BLaER1 treated with 17β-estradiol and CSF1 and Interleukin-3, amounts not matched to agents 10 nM and 100 nM (cell line): ENCODE measurements around the gene MEX3D.

Experiments used
- H3K27ac ChIP-seq, 11 experiments: shearing (Covaris generic); formaldehyde crosslinking; 2 replicates each; pipeline ENCODE4 v1.8.1; 2022
- H3K27me3 ChIP-seq, 11 experiments: shearing (Covaris generic); formaldehyde crosslinking; 2 replicates each; pipeline ENCODE4 v1.8.1; 2022
- H3K36me3 ChIP-seq, 11 experiments: shearing (Covaris generic); formaldehyde crosslinking; 2 replicates each; pipeline ENCODE4 v1.8.1; 2022
- H3K4me1 ChIP-seq, 10 experiments: shearing (Covaris generic); formaldehyde crosslinking; 2 replicates each; pipeline ENCODE4 v1.8.1; 2022
- H3K4me2 ChIP-seq, 11 experiments: shearing (Covaris generic); formaldehyde crosslinking; 2 replicates each; pipeline ENCODE4 v1.8.1; 2022
- H3K4me3 ChIP-seq, 10 experiments: shearing (Covaris generic); formaldehyde crosslinking; 2 replicates each; pipeline ENCODE4 v1.8.1; 2022
- H3K9ac ChIP-seq, 11 experiments: shearing (Covaris generic); formaldehyde crosslinking; 2 replicates each; pipeline ENCODE4 v1.8.1; 2022
- H3K9me3 ChIP-seq, 11 experiments: shearing (Covaris generic); formaldehyde crosslinking; replicated peaks in 1 of 11; 2 replicates each; pipeline ENCODE4 v1.8.1; 2022
- H4K20me1 ChIP-seq, 11 experiments: shearing (Covaris generic); formaldehyde crosslinking; 2 replicates each; pipeline ENCODE4 v1.8.1; 2022
- Cebpa-rat ChIP-seq, 11 experiments: shearing (Covaris generic); IDR thresholded peaks; 2 replicates each; pipeline ENCODE4 v1.8.1; 2022

MEX3D gene

DNA sequence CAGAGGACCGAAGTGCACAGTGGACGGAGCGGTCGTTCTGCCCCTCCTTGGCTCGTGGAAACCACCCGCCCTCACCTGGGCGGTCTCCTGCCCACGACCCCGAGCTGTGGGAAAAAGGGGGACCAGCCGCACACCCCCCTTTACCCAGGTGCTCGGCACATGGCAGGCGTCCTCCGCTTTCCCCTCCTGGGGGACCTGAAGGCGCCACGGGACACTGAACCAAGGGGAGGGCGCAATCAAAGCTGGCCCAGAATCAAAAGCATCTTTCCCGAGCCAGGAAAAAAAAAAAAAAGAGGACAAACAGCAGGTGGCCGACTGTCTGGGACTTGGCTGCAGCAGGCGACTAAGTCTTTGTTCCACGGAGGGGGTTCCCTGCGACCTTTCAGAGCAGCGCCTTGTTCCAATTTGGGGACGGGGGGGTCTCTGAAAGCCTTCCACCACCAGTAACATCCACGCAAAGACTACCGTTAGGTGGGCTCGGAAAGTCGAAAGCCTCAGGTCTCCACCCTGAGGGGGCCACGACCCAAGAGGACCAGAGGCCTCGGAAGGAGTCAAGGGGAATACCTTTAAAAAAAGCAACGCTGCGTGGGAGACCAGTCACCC is 23.4 kb upstream of the MEX3D start:
- H3K27me3 ChIP-seq = no peaks in the 10 kb centered on the region
- peaks cover 18 to 37% (median 27%) of the 10 kb centered on the region in 10 experiments for H3K4me1 ChIP-seq

DNA sequence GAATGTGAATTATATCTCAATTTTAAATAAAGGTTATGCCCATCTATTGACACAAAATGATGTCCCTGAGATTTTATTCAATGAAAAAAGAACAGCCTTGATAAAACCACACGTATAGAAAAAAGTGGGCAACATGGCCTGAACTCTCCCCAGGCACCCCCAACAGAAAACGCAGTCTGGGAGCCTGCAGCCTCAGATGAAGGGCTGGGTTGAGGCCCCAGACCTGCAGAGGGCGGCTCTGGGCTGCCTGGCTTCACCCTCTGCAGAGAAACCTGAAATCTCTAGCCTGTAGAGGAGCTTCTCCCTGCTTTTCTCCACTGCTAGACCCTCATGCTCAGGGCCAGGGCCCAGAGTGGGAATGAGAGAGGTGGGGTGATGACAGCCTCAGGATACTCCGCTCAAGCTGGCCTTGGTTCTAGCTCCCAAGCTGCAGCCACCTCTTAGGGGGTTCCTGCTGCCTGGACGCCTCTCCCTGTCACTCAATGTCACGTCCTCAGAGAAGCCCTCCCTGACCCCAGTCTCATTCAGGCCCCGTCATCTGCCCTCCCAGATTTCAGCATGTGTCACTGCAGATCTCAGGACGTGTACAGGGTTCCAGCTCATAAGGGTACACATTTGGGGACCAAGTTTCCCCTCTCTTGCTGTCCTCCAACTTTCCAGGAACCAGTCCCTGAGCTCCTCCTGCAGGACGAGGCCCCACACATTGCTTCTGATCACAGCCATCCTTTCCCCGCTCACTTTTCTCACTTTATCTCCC is 22.7 kb upstream of the MEX3D start:
- Histone ChIP-seq H3K27ac (peak overlapping the region; percentile 96 to 100 (median 99)), H3K27me3 (no peaks in the 10 kb centered on the region), H3K4me2 (peak overlapping the region; percentile 85 to 100 (median 94)), H3K9me3 (no peaks in the 10 kb centered on the region), H3K9ac (peak overlapping the region; percentile 96 to 100 (median 99)), H3K4me3 (peak overlapping the region; percentile 81 to 99 (median 94)), H3K36me3 (peaks cover 19 to 67% (median 45%) of the 10 kb centered on the region in 11 experiments), H4K20me1 (peaks cover 26 to 62% (median 53%) of the 10 kb centered on the region in 11 experiments; a peak in 20 of 22 replicates), H3K4me1 (peaks cover 18 to 37% (median 27%) of the 10 kb centered on the region in 10 experiments)
- TF ChIP-seq Cebpa-rat (IDR thresholded peaks at IDR 0.05) = no peak

More for the DNA sequence above, 23.4 kb upstream of the MEX3D start:
- Histone ChIP-seq H3K9me3 (no peaks in the 10 kb centered on the region), H3K36me3 (peaks cover 19 to 67% (median 45%) of the 10 kb centered on the region in 11 experiments), H3K27ac (peak overlapping the region; percentile 96 to 100 (median 99)), H3K9ac (peak overlapping the region; percentile 96 to 100 (median 99)), H4K20me1 (peaks cover 26 to 62% (median 45%) of the 10 kb centered on the region in 11 experiments; a peak in 20 of 22 replicates), H3K4me3 (peak overlapping the region; percentile 81 to 99 (median 94)), H3K4me2 (peak overlapping the region; percentile 85 to 100 (median 94))
- no peak for TF ChIP-seq Cebpa-rat (IDR thresholded peaks at IDR 0.05)

GRCh38 chr19:1587872-1588271 is 19.7 kb upstream of the MEX3D start:
- no peak for TF ChIP-seq Cebpa-rat (IDR thresholded peaks at IDR 0.05)
- Histone ChIP-seq H3K27ac (peak overlapping the region in 4 of 11 experiments; percentile 1 to 17 (median 12); a peak in 2 of 22 replicates), H3K4me3 (no peak overlapping the region), H3K4me2 (no peak overlapping the region), H3K9ac (peak overlapping the region in 6 of 11 experiments; percentile 16 to 45 (median 28); a peak in 5 of 22 replicates), H3K4me1 (peaks cover 18 to 33% (median 22%) of the 10 kb centered on the region in 10 experiments), H4K20me1 (peaks cover 26 to 85% (median 78%) of the 10 kb centered on the region in 11 experiments; a peak in 20 of 22 replicates), H3K9me3 (no peaks in the 10 kb centered on the region), H3K27me3 (no peaks in the 10 kb centered on the region), H3K36me3 (peaks cover 31 to 76% (median 72%) of the 10 kb centered on the region in 11 experiments)

DNA sequence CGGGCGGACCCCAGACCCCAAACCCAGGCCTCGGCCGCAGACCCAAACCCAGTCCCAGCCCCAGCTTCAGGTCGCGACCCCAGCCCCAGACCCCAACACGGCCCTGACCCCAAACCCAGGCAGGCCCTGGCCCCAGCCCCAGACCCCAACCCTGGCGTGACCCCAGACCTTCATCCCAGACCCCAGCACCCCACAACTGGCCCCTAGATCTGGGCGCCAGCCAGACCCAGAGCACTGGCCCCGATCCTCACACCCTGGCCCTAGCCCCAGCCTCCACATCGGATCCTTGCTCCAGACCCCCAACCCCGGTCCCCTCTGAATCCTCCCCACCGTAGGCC is 17.1 kb upstream of the MEX3D start:
- Histone ChIP-seq H3K27me3 (no peaks in the 10 kb centered on the region), H3K27ac (no peak overlapping the region), H4K20me1 (peaks cover 9 to 100% (median 98%) of the 10 kb centered on the region in 11 experiments; a peak in 20 of 22 replicates), H3K4me1 (peaks cover 9 to 24% (median 12%) of the 10 kb centered on the region in 10 experiments), H3K4me3 (no peak overlapping the region), H3K4me2 (no peak overlapping the region), H3K9me3 (no peaks in the 10 kb centered on the region), H3K9ac (no peak overlapping the region), H3K36me3 (peaks cover 58 to 100% (median 96%) of the 10 kb centered on the region in 11 experiments)
- no peak for TF ChIP-seq Cebpa-rat (IDR thresholded peaks at IDR 0.05)

DNA sequence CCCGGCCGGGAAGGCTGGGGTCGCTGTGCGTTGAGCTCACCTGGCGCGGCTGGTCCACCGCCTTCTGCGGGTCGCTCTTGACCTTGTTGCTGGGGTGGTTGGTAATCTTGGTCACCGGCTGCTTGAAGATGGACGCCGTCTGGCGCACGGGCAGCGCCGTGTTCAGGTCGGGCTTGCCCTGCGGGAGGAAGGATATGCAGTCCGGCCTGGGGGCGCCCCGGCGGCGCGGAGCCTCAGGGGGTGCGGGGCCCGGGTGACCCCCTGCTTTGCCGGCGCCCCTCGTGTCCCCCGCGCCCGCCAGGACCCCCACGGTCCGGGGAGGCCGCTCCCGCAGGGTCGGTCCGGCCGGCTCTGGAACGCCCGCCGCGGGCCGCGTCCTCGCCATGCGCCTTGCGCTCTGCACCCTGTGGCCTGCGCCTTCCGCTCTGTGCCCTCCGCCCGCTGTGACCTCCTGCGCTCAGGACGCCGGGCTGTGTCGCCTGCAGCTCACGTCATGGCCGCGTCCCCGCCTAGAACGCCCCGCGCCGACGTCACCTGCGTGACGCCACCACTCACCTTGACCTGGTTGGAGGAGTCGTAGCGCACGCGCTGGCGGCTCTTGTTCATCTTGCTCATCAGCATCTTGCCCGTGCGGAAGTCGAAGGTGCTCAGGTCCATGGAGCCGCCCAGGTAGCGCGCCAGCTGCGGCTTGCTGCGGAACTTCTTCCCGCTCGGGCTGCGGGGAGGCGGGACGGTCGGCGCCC is 16.5 kb upstream of the MEX3D start:
- TF ChIP-seq Cebpa-rat (IDR thresholded peaks at IDR 0.05) = no peak
- Histone ChIP-seq H3K27ac (no peak overlapping the region), H3K4me2 (no peak overlapping the region), H3K36me3 (peaks cover 63 to 100% (median 96%) of the 10 kb centered on the region in 11 experiments), H3K9me3 (no peaks in the 10 kb centered on the region), H3K9ac (no peak overlapping the region), H3K27me3 (no peaks in the 10 kb centered on the region), H4K20me1 (peaks cover 4 to 100% (median 98%) of the 10 kb centered on the region in 11 experiments; a peak in 20 of 22 replicates), H3K4me3 (no peak overlapping the region), H3K4me1 (peaks cover 3 to 18% (median 6%) of the 10 kb centered on the region in 10 experiments; a peak in 19 of 20 replicates)

DNA sequence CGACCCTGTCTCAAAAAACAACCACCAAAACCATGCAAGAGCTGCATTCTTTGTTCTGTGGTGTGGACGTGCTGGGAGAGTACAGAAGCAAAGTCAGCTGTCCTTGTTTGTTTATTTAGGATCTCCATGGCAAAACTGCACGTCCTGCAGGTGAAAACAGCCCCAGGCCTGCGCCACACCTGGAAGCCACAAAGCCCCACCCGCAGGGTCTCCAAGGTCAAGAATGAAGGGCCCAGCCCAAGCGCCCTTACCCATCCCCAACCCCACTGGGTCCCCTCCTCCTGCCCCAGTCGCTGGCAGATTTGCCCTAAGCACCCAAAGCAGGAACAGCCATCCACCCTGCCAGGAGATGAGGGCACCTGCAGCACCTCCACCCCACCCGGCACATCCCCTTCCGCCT is 14.1 kb upstream of the MEX3D start:
- Histone ChIP-seq H3K4me2 (no peak overlapping the region), H3K36me3 (peaks cover 84 to 100% (median 100%) of the 10 kb centered on the region in 11 experiments)

DNA sequence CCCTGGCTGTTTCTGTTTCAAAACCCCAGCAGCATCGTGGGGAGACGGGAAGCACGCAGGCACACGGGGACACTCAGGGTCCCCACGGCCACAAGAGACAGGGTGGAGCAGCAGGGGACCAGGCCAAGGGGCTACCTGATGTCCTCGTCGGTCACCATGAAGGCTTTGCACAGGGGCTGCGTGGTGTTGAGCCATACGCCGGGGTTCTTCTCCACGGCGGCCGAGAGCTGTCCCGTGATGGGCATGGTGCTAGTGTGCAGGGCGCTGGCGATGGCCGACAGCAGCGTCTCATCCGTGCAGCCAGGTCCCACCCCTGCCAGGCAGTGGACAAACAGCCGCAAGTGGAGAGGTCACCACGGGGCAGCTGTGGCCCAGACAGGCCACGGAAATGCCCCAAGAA is 12.8 kb upstream of the MEX3D start:
- Histone ChIP-seq H3K9me3 (no peaks in the 10 kb centered on the region), H3K4me2 (no peak overlapping the region), H3K27me3 (no peaks in the 10 kb centered on the region), H4K20me1 (peaks cover 0 to 100% (median 98%) of the 10 kb centered on the region in 11 experiments; a peak in 21 of 22 replicates), H3K36me3 (peaks cover 91 to 100% (median 100%) of the 10 kb centered on the region in 11 experiments), H3K4me1 (no peaks in the 10 kb centered on the region), H3K4me3 (no peak overlapping the region), H3K9ac (no peak overlapping the region), H3K27ac (no peak overlapping the region)
- no peak for TF ChIP-seq Cebpa-rat (IDR thresholded peaks at IDR 0.05)

More for the DNA sequence above, 14.1 kb upstream of the MEX3D start:
- Histone ChIP-seq H3K9me3 (no peaks in the 10 kb centered on the region), H4K20me1 (peaks cover 0 to 100% (median 98%) of the 10 kb centered on the region in 11 experiments; a peak in 20 of 22 replicates), H3K9ac (peak overlapping the region in 2 of 11 experiments; percentile 4 to 16; a peak in 2 of 22 replicates), H3K27ac (no peak overlapping the region), H3K4me3 (no peak overlapping the region), H3K27me3 (no peaks in the 10 kb centered on the region), H3K4me1 (0 out of 20 replicates have a peak, but pooled peaks cover 0 to under 1% (median 0%) of the 10 kb centered on the region in 10 experiments)
- TF ChIP-seq Cebpa-rat (IDR thresholded peaks at IDR 0.05) = no peak

- no peak for TF ChIP-seq Cebpa-rat (IDR thresholded peaks at IDR 0.05)
- H3K4me2 ChIP-seq = no peak overlapping the region
- H3K4me1 ChIP-seq = no peaks in the 10 kb centered on the region
- no peaks in the 10 kb centered on the region for H3K9me3 ChIP-seq
- H3K4me3 ChIP-seq = no peak overlapping the region
- H4K20me1 ChIP-seq = peaks cover 0 to 100% (median 98%) of the 10 kb centered on the region in 11 experiments; a peak in 21 of 22 replicates
- H3K9ac ChIP-seq = peak overlapping the region in 1 of 11 experiments; percentile 22; a peak in 1 of 22 replicates
- no peak overlapping the region for H3K27ac ChIP-seq
- peaks cover 87 to 100% (median 99%) of the 10 kb centered on the region in 11 experiments for H3K36me3 ChIP-seq
- H3K27me3 ChIP-seq = no peaks in the 10 kb centered on the region
Observed at GRCh38 chr19:1580382-1580781, 12.3 kb upstream of the MEX3D start.
